Glomerular visceral epithelial cell (primary cell): Measurements from ENCODE around the gene SPATA17.

ENCODE experiments used
- DNase-seq: peaks from one replicate; pipeline ENCODE4 v3.0.0-alpha.2; 2016; ENCODE audit errors: extremely low spot score

The SPATA17 gene

GRCh38 chr1:217911908-217912307 is 280.8 kb downstream of the SPATA17 start:
- DNase-seq, result peak; percentile 2

GRCh38 chr1:217917281-217917887 is 286.2 kb downstream of the SPATA17 start:
- DNase-seq, result no peak

GRCh38 chr1:217919683-217920388 is 288.7 kb downstream of the SPATA17 start:
- DNase-seq, result no peak
